Measurements from ENCODE around the gene NAALADL1. TPM values are rescaled to one million over a fixed set of nuclear protein-coding genes. Genes with fewer than 3 reads are reported as not detected.
A peak's percentile ranks its signal among the peaks of the same experiment; 100 is the strongest.
"Not testable (repeated sequence)": the region's sequence is repeated elsewhere in the genome, so short reads cannot be mapped to it uniquely, and the experiment has no call there.

NAALADL1 gene
- total RNA-seq, 2 donors from 2014 or later, result 14.2 to 34.7 TPM

GRCh38 chr11:65032216-65032615 is 26.1 kb downstream of the NAALADL1 start:
- no peak overlapping the region for H3K4me3 Mint-ChIP-seq
- H3K4me1 Mint-ChIP-seq (ENCODE audit: low read depth in 2 of 2), result peaks cover 8 to 11% of the 10 kb centered on the region in 2 donors
- no peaks in the 10 kb centered on the region for H3K36me3 Mint-ChIP-seq

GRCh38 chr11:65027213-65028067 is 30.9 kb downstream of the NAALADL1 start, which contains the start of gene SNX15:
TSS of gene SNX15 (plus strand) at chr11:65027439. CDS start at chr11:65027538, 99 bp downstream.
- Mint-ChIP-seq H3K36me3 (no peaks in the 10 kb centered on the region), H3K4me3 (peak within 1 kb of the TSS; percentile 87), H3K9me3 (no peaks in the 10 kb centered on the region), H3K27ac (peak within 1 kb of the TSS; percentile 72 to 81), H3K27me3 (no peaks in the 10 kb centered on the region), H3K4me1 (ENCODE audit: low read depth in 2 of 2) (peaks cover 17 to 18% of the 10 kb centered on the region in 2 donors)
- ATAC-seq (peak; percentile 95), DNase-seq (ENCODE audit: low spot score) (peak; percentile 93)

More at GRCh38 chr11:65032216-65032615, 26.1 kb downstream of the NAALADL1 start:
- DNase-seq (ENCODE audit: low spot score), result no peak
- H3K27me3 Mint-ChIP-seq, result no peaks in the 10 kb centered on the region
- no peak for ATAC-seq
- H3K9me3 Mint-ChIP-seq, result no peaks in the 10 kb centered on the region
- no peak overlapping the region for H3K27ac Mint-ChIP-seq

GRCh38 chr11:65026810-65027209 is 31.5 kb downstream of the NAALADL1 start:
- peak overlapping the region; percentile 72 to 81 for H3K27ac Mint-ChIP-seq
- no peak for ATAC-seq
- peak overlapping the region; percentile 87 for H3K4me3 Mint-ChIP-seq
- no peaks in the 10 kb centered on the region for H3K36me3 Mint-ChIP-seq
- H3K27me3 Mint-ChIP-seq, result no peaks in the 10 kb centered on the region
- H3K4me1 Mint-ChIP-seq (ENCODE audit: low read depth in 2 of 2), result peaks cover 17 to 18% of the 10 kb centered on the region in 2 donors
- no peak for DNase-seq (ENCODE audit: low spot score)
- H3K9me3 Mint-ChIP-seq, result no peaks in the 10 kb centered on the region

- not testable (repeated sequence) for ATAC-seq, H3K9me3 Mint-ChIP-seq
- peaks cover 16 to 21% of the 10 kb centered on the region in 2 donors for H3K4me1 Mint-ChIP-seq (ENCODE audit: low read depth in 2 of 2)
Observed at GRCh38 chr11:65023502-65023901, 34.9 kb downstream of the NAALADL1 start.

DNA sequence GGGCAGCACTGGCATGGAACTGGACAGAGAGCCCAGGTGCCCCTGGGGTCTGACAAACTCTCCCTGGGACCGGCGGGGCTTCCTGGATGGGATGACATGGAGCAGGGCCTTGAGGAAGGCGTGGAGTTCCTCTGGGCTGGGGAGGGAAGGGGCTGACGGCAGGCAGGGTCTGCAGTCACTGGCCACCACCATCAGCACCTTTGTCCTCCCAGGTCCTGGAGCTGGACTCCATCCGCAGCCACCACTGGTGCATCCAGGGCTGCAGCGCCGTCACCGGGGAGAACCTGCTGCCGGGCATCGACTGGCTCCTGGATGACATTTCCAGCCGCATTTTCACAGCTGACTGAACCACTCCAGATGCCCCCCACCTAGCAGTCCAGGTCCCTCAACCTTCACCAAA is 36.8 kb downstream of the NAALADL1 start:
- H3K9me3 Mint-ChIP-seq, result no peaks in the 10 kb centered on the region
- ATAC-seq, result no peak

More at GRCh38 chr11:65023502-65023901, 34.9 kb downstream of the NAALADL1 start:
- H3K36me3 Mint-ChIP-seq; H3K4me3 Mint-ChIP-seq; H3K27me3 Mint-ChIP-seq; DNase-seq (ENCODE audit: low spot score); H3K27ac Mint-ChIP-seq: not testable (repeated sequence)

DNA sequence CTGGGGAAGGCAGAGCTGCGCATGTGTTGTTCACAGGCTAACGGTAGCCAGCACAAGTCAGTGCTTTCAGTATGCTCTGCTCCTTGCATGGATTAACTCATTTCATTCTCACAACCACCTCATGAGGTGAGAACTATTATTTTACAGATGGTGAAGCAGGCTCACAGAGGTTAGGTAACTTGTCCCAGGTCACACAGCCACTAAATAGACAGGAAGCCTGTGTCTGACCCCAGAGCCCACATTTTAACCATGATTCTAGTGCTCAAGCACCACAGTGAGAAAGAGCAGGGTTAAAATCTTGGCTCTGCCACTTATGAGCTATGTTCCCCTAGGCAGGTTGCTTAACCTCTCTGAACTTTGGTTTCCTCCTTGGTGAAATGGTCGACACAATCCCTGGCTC is 37.4 kb downstream of the NAALADL1 start:
- Mint-ChIP-seq H3K27ac (peak overlapping the region in 1 of 2 donors; percentile 47), H3K9me3 (no peaks in the 10 kb centered on the region), H3K36me3 (peaks cover 4% of the 10 kb centered on the region), H3K27me3 (no peaks in the 10 kb centered on the region), H3K4me1 (ENCODE audit: low read depth in 2 of 2) (peaks cover 10 to 17% of the 10 kb centered on the region in 2 donors), H3K4me3 (no peak overlapping the region)
- DNase-seq (ENCODE audit: low spot score), result no peak
- ATAC-seq, result peak; percentile 85 to 88

More for the DNA sequence above, 36.8 kb downstream of the NAALADL1 start:
- Mint-ChIP-seq H3K27ac (peak overlapping the region in 1 of 2 donors; percentile 47), H3K4me3 (no peak overlapping the region), H3K4me1 (ENCODE audit: low read depth in 2 of 2) (peaks cover 5 to 15% of the 10 kb centered on the region in 2 donors), H3K36me3 (peaks cover 4% of the 10 kb centered on the region), H3K27me3 (no peaks in the 10 kb centered on the region)
- no peak for DNase-seq (ENCODE audit: low spot score)

DNA sequence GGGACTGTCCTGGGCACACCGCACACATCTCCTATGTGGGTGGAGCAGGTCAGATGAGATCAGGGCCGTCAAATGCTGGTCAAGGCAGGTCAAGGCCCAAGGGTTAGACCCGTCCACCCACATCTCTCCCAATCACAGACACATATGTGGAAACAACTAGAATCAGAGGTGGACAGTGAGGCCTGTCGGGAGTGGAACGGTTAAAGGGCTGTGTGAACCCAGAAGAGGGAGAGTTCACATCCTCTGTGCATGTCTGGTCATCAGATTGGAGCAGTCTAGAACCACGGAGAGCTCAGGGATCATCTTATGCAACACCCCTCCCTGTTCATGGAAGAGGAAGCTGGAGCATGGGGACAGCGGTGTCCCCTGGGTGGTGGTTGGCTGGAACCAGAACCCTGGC is 38.5 kb downstream of the NAALADL1 start:
- Mint-ChIP-seq H3K27me3 (no peaks in the 10 kb centered on the region), H3K27ac (no peak overlapping the region)
- ATAC-seq, result no peak

DNA sequence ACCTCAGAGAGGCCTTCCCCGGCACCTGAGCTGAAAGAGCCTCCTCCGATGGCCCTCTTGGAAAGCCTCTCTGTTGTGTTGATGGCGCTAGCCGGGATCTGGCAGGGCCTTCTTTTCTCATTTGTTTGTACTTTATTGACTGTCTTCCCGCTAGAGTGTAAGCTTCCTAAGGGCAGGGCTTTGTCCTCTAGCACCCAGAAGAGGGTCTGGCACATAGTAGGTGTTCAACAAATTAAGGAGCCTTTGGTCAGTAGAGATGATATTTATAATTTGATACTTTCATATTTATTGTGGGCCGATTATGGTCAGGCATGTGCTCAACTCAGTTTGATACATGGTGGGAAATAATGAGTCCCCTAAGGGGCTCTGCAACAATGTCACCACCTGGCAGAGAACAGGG is 40.4 kb downstream of the NAALADL1 start:
- no peak overlapping the region for H3K27ac Mint-ChIP-seq
- H3K4me3 Mint-ChIP-seq, result no peak overlapping the region
- peaks cover 4% of the 10 kb centered on the region for H3K36me3 Mint-ChIP-seq

More for the DNA sequence above, 38.5 kb downstream of the NAALADL1 start:
- Mint-ChIP-seq H3K36me3 (peaks cover 4% of the 10 kb centered on the region), H3K4me1 (ENCODE audit: low read depth in 2 of 2) (peaks cover 17 to 21% of the 10 kb centered on the region in 2 donors), H3K4me3 (no peak overlapping the region), H3K9me3 (no peaks in the 10 kb centered on the region)
- no peak for DNase-seq (ENCODE audit: low spot score)

GRCh38 chr11:65016705-65017104 is 41.6 kb downstream of the NAALADL1 start:
- DNase-seq (ENCODE audit: low spot score) (no peak), ATAC-seq (no peak)
- H3K27me3 Mint-ChIP-seq, result no peaks in the 10 kb centered on the region
- peaks cover 4% of the 10 kb centered on the region for H3K36me3 Mint-ChIP-seq
- H3K9me3 Mint-ChIP-seq, result no peaks in the 10 kb centered on the region
- peak overlapping the region in 1 of 2 donors; percentile 12 for H3K27ac Mint-ChIP-seq
- H3K4me1 Mint-ChIP-seq (ENCODE audit: low read depth in 2 of 2), result peaks cover 26 to 28% of the 10 kb centered on the region in 2 donors
- no peak overlapping the region for H3K4me3 Mint-ChIP-seq

More for the DNA sequence above, 40.4 kb downstream of the NAALADL1 start:
- H3K9me3 Mint-ChIP-seq, result no peaks in the 10 kb centered on the region
- DNase-seq (ENCODE audit: low spot score) (no peak), ATAC-seq (no peak)
- peaks cover 24 to 26% of the 10 kb centered on the region in 2 donors for H3K4me1 Mint-ChIP-seq (ENCODE audit: low read depth in 2 of 2)
- H3K27me3 Mint-ChIP-seq, result no peaks in the 10 kb centered on the region

DNA sequence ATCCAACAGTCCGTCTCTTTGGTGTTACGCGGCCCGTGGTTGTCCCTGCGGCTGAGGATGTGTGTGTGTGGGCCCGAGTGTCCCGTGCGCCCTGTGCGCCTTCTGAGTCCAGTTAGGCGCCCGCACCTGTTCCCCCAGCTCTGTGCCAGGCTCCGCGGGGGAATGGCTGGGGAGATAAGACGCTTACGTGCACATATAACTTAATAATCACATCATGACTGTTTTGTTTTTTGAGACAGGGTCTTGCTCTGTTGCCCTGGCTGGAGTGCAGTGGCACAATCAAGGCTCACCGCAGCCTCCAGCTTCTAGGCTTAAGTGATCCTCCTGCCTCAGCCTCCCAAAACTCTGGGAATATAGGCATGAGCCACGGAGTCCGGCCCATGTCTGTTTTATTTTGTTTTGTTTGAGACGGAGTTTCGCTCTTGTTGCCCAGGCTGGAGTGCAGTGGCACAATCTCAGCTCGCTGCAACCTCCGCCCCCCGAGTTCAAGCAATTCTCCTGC is 43.6 kb downstream of the NAALADL1 start:
- H3K4me1 Mint-ChIP-seq (ENCODE audit: low read depth in 2 of 2), result peaks cover 22 to 26% of the 10 kb centered on the region in 2 donors
- peak overlapping the region; percentile 60 to 85 for H3K27ac Mint-ChIP-seq
- ATAC-seq (no peak), DNase-seq (ENCODE audit: low spot score) (no peak)
- H3K27me3 Mint-ChIP-seq, result no peaks in the 10 kb centered on the region
- H3K4me3 Mint-ChIP-seq, result peak overlapping the region; percentile 83
- peaks cover 4% of the 10 kb centered on the region for H3K36me3 Mint-ChIP-seq
- H3K9me3 Mint-ChIP-seq, result no peaks in the 10 kb centered on the region

GRCh38 chr11:65013888-65014725 is 44.2 kb downstream of the NAALADL1 start, which contains the start of gene ARL2:
TSS of gene ARL2 (plus strand) at chr11:65014160. CDS start at chr11:65014208, 48 bp downstream.
- DNase-seq (ENCODE audit: low spot score), result peak; percentile 91
- Mint-ChIP-seq H3K27ac (peak within 1 kb of the TSS; percentile 85 to 86), H3K4me3 (peak within 1 kb of the TSS; percentile 83), H3K4me1 (ENCODE audit: low read depth in 2 of 2) (peaks cover 22 to 26% of the 10 kb centered on the region in 2 donors), H3K27me3 (no peaks in the 10 kb centered on the region), H3K9me3 (no peaks in the 10 kb centered on the region), H3K36me3 (peaks cover 4% of the 10 kb centered on the region)
- peak; percentile 87 to 93 for ATAC-seq

DNA sequence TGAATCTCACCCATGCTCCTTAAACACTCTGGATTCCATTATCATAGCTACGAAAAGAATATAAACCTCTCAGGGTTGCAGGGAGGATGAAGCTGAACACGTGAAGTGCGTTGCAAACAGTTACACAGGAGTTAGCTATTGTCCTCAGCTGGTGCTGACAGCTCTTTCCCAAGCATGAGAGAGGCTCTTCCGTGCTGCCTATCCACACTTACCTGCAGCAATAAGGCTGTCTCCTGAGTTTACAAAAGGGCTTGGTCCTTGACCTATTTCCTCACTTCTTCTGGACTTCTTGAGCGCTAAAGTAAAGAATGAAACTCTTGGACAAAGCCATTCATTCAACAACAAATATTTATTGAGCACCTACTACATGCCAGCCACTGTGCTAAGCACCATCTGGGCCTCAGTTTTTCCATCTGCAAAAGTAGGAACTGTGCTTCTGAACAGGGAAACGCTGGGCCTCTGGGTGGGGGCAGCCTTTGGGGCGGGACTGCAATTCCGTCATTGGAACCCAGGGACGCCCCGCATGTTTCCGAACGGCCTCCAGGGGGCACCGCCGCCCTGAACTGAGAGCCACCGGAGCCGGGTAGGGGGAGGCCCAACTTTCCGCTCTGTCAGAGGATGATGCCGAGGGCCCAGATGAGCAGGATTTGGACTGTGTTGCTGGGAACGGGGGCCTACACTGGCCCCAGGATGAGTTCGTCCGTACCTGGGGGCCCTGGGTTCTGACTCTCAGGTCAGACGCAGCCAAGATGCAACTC is 45.0 kb downstream of the NAALADL1 start:
- H3K36me3 Mint-ChIP-seq, result peaks cover 4% of the 10 kb centered on the region
- no peaks in the 10 kb centered on the region for H3K27me3 Mint-ChIP-seq
- peak overlapping the region; percentile 84 to 86 for H3K27ac Mint-ChIP-seq
- H3K9me3 Mint-ChIP-seq, result no peaks in the 10 kb centered on the region
- peak; percentile 91 to 92 for ATAC-seq
- H3K4me3 Mint-ChIP-seq, result peak overlapping the region; percentile 83
- DNase-seq (ENCODE audit: low spot score), result peak; percentile 92
- H3K4me1 Mint-ChIP-seq (ENCODE audit: low read depth in 2 of 2), result peaks cover 22 to 26% of the 10 kb centered on the region in 2 donors

- H3K9me3 Mint-ChIP-seq, result no peaks in the 10 kb centered on the region
- no peak for ATAC-seq
- H3K4me3 Mint-ChIP-seq, result no peak overlapping the region
- H3K27me3 Mint-ChIP-seq, result no peaks in the 10 kb centered on the region
- DNase-seq (ENCODE audit: low spot score), result no peak
- H3K36me3 Mint-ChIP-seq, result no peaks in the 10 kb centered on the region
- H3K27ac Mint-ChIP-seq, result no peak overlapping the region
- peaks cover 7 to 9% of the 10 kb centered on the region in 2 donors for H3K4me1 Mint-ChIP-seq (ENCODE audit: low read depth in 2 of 2)
Observed at GRCh38 chr11:65008873-65009272, 49.5 kb downstream of the NAALADL1 start.

Data from natural killer cell treated with Interleukin-12 subunit alpha and Interleukin-12 subunit beta and Interleukin-15 and Interleukin-18, amount 100 ng/mL, for 72 hours (primary cell).